Liver (tissue), 9 donors: ENCODE measurements around the gene CEP162. TPM values are rescaled to one million over a fixed set of nuclear protein-coding genes. Genes with fewer than 3 reads are reported as not detected.

Source experiments
- DNase-seq: peaks from one replicate; pipeline ENCODE4 v3.0.0-alpha.2; 2017; ENCODE audit warnings: low spot score
- H3K27ac ChIP-seq, 2 donors: one replicate each; pipeline ENCODE4 v1.7.0; 2013; ENCODE audit warnings: inconsistent platforms in 2 of 2, low read length in 2 of 2, control low read depth in 1 of 2, low read depth in 1 of 2, mild to moderate bottlenecking in 1 of 2
- H3K27me3 ChIP-seq, 4 donors: one replicate each; pipeline versions ENCODE4 v1.6.1 to v1.7.0; 2013; ENCODE audit warnings: low read length in 3 of 4, inconsistent platforms in 1 of 4, mild to moderate bottlenecking in 1 of 4, moderate library complexity in 1 of 4; ENCODE audit not compliant: control insufficient read depth in 4 of 4, insufficient read depth in 4 of 4
- H3K36me3 ChIP-seq, 4 donors: one replicate each; pipeline versions ENCODE4 v1.6.1 to v1.7.0; 2013; ENCODE audit warnings: low read length in 3 of 4, mild to moderate bottlenecking in 3 of 4, low read depth in 1 of 4, moderate library complexity in 1 of 4; ENCODE audit not compliant: control insufficient read depth in 4 of 4, insufficient read depth in 3 of 4
- H3K4me1 ChIP-seq, 4 donors: one replicate each; pipeline versions ENCODE4 v1.6.1 to v1.7.0; 2013; ENCODE audit warnings: low read length in 3 of 4, mild to moderate bottlenecking in 3 of 4, moderate library complexity in 1 of 4; ENCODE audit not compliant: control insufficient read depth in 4 of 4, insufficient read depth in 4 of 4
- H3K4me3 ChIP-seq, 3 donors: one replicate each; pipeline versions ENCODE4 v1.6.1 to v1.7.0; 2013; ENCODE audit warnings: low read length in 3 of 3, control low read depth in 1 of 3, low read depth in 1 of 3, mild to moderate bottlenecking in 1 of 3
- H3K9ac ChIP-seq, 2 donors: one replicate each; pipeline ENCODE4 v1.7.0; 2013; ENCODE audit warnings: low read length in 2 of 2, mild to moderate bottlenecking in 2 of 2, moderate library complexity in 2 of 2, control low read depth in 1 of 2, low read depth in 1 of 2
- H3K9me3 ChIP-seq, 4 donors: one replicate each; pipeline versions ENCODE4 v1.6.1 to v1.7.0; 2013; ENCODE audit warnings: low read length in 3 of 4; ENCODE audit not compliant: control insufficient read depth in 4 of 4
- EGR1 ChIP-seq, 2 donors: IDR thresholded peaks; 2 replicates each; pipeline ENCODE4 v1.6.1; 2016 to 2018; ENCODE audit warnings: antibody characterized with exemption in 2 of 2, low read depth in 2 of 2
- HNF4G ChIP-seq: IDR thresholded peaks from 2 replicates; pipeline ENCODE4 v1.6.1; 2016; ENCODE audit warnings: antibody characterized with exemption
- RAD21 ChIP-seq, 2 donors: IDR thresholded peaks; 2 replicates each; pipeline ENCODE4 v1.6.1; 2016; ENCODE audit warnings: antibody characterized with exemption in 2 of 2, mild to moderate bottlenecking in 2 of 2
- YY1 ChIP-seq: IDR thresholded peaks from 2 replicates; pipeline ENCODE4 v1.6.1; 2016; ENCODE audit warnings: antibody characterized with exemption, mild to moderate bottlenecking
- WGBS: extraction: QIAGEN DNeasy Blood & Tissue Kit; methylation state at CpG from one replicate; pipeline ENCODE4 v1.1.7; 2013; 5-methylcytosine and 5-hydroxymethylcytosine counted together
- polyA plus RNA-seq, 2 donors: library from polyadenylated mRNA; stranded (reverse) in 1 of 2; unstranded in 1 of 2; fragments of 200-250 nt in 1 of 2; fragments of >200 nt in 1 of 2; fragmentation: Nextera tagmentation in 1 of 2; extraction: Ambion mirVana in 1 of 2; gene quantifications; one replicate each; pipeline versions ENCODE4 v1.2.1 to v1.2.3, GENCODE V29; 2013 to 2015
- total RNA-seq, 2 donors: library from RNA; depleted of rRNA; stranded (reverse); fragments of >200 nt; gene quantifications; one replicate each; pipeline ENCODE4 v1.2.3, GENCODE V29; 2014
- TF ChIP-seq, protein P1 (sequence below): IDR thresholded peaks from 2 replicates; pipeline ENCODE4 v1.6.1; 2016; ENCODE audit warnings: antibody characterized with exemption
- TF ChIP-seq, protein P2 (sequence below): fragments of 150-350 bp; IDR thresholded peaks from 2 replicates; pipeline ENCODE4 v1.5.1; 2017; ENCODE audit warnings: improper control_type of control experiment, low read depth, low read length; ENCODE audit not compliant: missing input control
- TF ChIP-seq, protein P3 (sequence below): IDR thresholded peaks from 2 replicates; pipeline ENCODE4 v1.6.1; 2016; ENCODE audit warnings: antibody characterized with exemption, mild to moderate bottlenecking
- donor health status: healthy.
- donor health status: healthy.
- donor health status: healthy.
- donor health status: healthy.
- donor health status: healthy.

Gene CEP162
- total and polyA plus RNA-seq, 4 donors, result 0.87 to 4.4 (median 2.6) TPM

DNA sequence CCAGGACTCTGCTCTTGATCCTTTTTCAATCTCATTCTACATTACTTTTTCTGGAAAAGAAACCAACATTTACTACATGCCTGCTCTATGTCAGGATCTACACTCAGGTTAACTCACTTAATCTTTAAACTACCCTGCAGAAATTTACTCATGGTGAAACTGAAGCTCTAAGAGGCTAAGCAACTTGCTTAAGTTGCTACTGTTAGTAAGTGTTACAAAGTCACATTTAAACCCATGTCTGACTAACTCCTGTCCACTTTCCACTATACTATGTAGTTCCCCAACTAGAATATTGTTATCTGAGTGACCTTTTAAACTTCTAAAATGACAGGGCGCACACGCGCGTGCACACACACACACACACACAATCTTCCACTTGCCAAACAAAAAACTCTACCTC is 5.0 kb downstream of the CEP162 start:
- Histone ChIP-seq H3K9me3 (no peaks in the 10 kb centered on the region), H3K4me1 (peaks cover 0 to 11% (median 6%) of the 10 kb centered on the region in 4 donors), H3K4me3 (no peak overlapping the region), H3K27ac (no peak overlapping the region), H3K9ac (no peak overlapping the region), H3K27me3 (no peaks in the 10 kb centered on the region), H3K36me3 (no peaks in the 10 kb centered on the region)
- no peak for DNase-seq
- WGBS, result 87% methylated on average over 4 of the region's 4 CpGs
- TF ChIP-seq YY1, result no peak

DNA sequence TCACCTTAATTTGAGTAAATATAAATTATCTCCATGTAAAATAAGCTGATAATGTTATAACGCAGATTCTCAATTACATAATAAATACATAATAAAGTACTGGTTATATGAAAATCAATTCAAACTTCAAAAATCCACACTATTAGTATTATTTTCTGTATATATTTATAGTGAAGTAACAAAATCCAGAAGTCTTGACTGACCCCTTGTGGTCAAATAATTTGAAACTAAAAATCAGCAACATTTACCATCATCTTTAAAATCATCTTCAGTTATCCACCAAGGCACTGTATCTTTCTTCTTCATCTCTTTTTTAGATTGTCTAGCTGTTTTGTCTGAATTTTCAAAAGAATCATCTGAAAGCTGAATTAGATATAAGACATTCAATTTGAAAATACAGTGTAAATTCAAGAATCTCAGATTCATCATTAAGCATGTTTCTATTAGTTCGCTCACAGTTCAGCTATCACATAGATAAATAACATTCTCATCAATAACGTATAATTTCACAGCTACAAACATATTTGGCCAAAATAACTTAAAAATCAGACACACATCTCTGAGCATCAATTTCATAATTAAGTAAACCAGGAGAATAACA is 6.5 kb downstream of the CEP162 start:
- Histone ChIP-seq H3K4me1 (no peaks in the 10 kb centered on the region), H3K36me3 (no peaks in the 10 kb centered on the region), H3K9me3 (no peaks in the 10 kb centered on the region), H3K27me3 (no peaks in the 10 kb centered on the region), H3K9ac (no peak overlapping the region), H3K27ac (no peak overlapping the region), H3K4me3 (no peak overlapping the region)
- DNase-seq, result no peak
- WGBS, result 74% methylated on average over 3 of the region's 3 CpGs
- TF ChIP-seq, protein P1, sequence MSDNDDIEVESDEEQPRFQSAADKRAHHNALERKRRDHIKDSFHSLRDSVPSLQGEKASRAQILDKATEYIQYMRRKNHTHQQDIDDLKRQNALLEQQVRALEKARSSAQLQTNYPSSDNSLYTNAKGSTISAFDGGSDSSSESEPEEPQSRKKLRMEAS, result no peak
- TF ChIP-seq, protein P2, sequence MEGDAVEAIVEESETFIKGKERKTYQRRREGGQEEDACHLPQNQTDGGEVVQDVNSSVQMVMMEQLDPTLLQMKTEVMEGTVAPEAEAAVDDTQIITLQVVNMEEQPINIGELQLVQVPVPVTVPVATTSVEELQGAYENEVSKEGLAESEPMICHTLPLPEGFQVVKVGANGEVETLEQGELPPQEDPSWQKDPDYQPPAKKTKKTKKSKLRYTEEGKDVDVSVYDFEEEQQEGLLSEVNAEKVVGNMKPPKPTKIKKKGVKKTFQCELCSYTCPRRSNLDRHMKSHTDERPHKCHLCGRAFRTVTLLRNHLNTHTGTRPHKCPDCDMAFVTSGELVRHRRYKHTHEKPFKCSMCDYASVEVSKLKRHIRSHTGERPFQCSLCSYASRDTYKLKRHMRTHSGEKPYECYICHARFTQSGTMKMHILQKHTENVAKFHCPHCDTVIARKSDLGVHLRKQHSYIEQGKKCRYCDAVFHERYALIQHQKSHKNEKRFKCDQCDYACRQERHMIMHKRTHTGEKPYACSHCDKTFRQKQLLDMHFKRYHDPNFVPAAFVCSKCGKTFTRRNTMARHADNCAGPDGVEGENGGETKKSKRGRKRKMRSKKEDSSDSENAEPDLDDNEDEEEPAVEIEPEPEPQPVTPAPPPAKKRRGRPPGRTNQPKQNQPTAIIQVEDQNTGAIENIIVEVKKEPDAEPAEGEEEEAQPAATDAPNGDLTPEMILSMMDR, result peak; percentile 36
- TF ChIP-seq RAD21 (IDR thresholded peaks at IDR 0.05), result peak; percentile 77 to 79

DNA sequence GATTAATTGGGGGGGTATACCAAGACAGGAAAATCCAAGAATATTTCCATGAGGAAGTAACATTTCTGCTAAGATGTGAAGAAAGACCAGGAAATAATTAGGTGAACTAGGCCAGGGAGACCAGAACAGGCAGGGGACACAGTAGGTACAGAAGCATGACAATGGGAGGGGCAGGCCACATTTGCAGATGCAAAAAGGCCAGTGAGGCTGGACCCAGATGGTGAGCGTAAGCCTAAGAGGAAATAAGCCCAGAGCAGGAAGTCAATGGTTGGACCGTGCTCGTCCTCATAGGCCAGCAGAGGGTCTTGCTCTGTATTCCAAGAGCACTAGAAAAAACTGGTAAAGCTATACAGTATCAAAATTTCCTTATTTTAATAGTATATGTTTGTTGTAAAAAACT is 9.4 kb downstream of the CEP162 start:
- Histone ChIP-seq H3K36me3 (no peaks in the 10 kb centered on the region), H3K27ac (no peak overlapping the region), H3K9me3 (no peaks in the 10 kb centered on the region), H3K27me3 (no peaks in the 10 kb centered on the region), H3K4me3 (no peak overlapping the region), H3K4me1 (no peaks in the 10 kb centered on the region), H3K9ac (no peak overlapping the region)
- no peak for DNase-seq
- TF ChIP-seq, protein P1, result no peak
- 87% methylated on average over 3 of the region's 3 CpGs for WGBS

DNA sequence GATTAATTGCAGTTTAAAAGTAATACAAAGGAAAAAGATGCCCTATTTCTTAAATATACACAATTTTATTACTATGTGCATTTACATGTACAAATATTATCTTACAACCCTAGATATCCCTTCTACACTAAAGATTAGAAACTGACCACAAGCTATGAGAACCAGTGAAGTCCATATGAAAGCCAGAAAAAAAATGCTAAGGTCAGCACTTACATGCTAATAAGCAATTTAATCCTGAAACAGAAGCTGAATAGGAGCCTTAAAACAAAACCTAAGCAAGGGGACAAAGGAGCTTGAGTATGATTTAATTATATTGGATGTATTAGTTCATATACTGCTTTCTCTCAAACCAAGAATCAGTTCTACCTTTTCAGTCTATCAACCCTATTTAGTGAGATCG is 14.2 kb downstream of the CEP162 start:
- no peaks in the 10 kb centered on the region for H3K36me3 ChIP-seq
- TF ChIP-seq, protein P3, sequence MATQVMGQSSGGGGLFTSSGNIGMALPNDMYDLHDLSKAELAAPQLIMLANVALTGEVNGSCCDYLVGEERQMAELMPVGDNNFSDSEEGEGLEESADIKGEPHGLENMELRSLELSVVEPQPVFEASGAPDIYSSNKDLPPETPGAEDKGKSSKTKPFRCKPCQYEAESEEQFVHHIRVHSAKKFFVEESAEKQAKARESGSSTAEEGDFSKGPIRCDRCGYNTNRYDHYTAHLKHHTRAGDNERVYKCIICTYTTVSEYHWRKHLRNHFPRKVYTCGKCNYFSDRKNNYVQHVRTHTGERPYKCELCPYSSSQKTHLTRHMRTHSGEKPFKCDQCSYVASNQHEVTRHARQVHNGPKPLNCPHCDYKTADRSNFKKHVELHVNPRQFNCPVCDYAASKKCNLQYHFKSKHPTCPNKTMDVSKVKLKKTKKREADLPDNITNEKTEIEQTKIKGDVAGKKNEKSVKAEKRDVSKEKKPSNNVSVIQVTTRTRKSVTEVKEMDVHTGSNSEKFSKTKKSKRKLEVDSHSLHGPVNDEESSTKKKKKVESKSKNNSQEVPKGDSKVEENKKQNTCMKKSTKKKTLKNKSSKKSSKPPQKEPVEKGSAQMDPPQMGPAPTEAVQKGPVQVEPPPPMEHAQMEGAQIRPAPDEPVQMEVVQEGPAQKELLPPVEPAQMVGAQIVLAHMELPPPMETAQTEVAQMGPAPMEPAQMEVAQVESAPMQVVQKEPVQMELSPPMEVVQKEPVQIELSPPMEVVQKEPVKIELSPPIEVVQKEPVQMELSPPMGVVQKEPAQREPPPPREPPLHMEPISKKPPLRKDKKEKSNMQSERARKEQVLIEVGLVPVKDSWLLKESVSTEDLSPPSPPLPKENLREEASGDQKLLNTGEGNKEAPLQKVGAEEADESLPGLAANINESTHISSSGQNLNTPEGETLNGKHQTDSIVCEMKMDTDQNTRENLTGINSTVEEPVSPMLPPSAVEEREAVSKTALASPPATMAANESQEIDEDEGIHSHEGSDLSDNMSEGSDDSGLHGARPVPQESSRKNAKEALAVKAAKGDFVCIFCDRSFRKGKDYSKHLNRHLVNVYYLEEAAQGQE, result no peak
- TF ChIP-seq HNF4G, result no peak
- TF ChIP-seq, protein P2, result no peak
- TF ChIP-seq, protein P1, result no peak
- no peak for TF ChIP-seq EGR1 (IDR thresholded peaks at IDR 0.05; ENCODE audit: low read depth in 2 of 2)
- no peaks in the 10 kb centered on the region for H3K9me3 ChIP-seq
- H3K27ac ChIP-seq, result no peak overlapping the region
- H3K9ac ChIP-seq, result no peak overlapping the region
- 95% methylated on average over 1 of the region's 1 CpG for WGBS
- DNase-seq, result no peak
- no peaks in the 10 kb centered on the region for H3K27me3 ChIP-seq
- no peak overlapping the region for H3K4me3 ChIP-seq
- peaks cover 0 to 2% (median 0%) of the 10 kb centered on the region in 4 donors for H3K4me1 ChIP-seq
